GM19239 (cell line): Measurements from ENCODE around the gene PTPRH.
A peak's percentile ranks its signal among the peaks of the same experiment; 100 is the strongest.
"Not testable (repeated sequence)": the region's sequence is repeated elsewhere in the genome, so short reads cannot be mapped to it uniquely, and the experiment has no call there.

Experiments
- DNase-seq: peaks from one replicate; pipeline ENCODE4 v3.0.0; 2011; ENCODE audit warnings: low spot score; ENCODE audit not compliant: insufficient read length
- FAIRE-seq: peaks from 2 replicates; lab custom pipeline; 2011; peaks lifted over from hg19 to GRCh38; lab: Jason Lieb, UNC

Gene PTPRH

DNA sequence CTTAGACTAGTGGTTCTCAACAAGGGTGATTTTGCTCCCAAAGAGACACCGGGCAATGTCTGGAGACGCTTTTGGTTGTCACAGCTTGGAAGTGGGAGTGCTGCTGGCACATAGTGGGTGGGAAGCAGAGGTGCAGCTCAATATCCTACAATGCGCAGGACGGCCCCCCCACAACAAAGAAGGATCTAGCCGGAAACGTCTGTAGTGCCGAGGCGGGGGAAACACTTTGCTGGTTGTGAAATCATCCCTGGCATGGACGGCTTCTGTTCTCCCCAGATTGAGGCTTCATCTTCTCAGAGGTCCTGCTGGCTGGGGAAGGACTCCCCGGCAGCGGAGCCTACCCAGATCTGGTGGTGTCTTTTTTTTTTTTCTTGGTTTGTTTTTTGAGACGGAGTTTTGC lies 15.8 kb downstream of the PTPRH start:
- no peak for DNase-seq
- no peak for FAIRE-seq

DNA sequence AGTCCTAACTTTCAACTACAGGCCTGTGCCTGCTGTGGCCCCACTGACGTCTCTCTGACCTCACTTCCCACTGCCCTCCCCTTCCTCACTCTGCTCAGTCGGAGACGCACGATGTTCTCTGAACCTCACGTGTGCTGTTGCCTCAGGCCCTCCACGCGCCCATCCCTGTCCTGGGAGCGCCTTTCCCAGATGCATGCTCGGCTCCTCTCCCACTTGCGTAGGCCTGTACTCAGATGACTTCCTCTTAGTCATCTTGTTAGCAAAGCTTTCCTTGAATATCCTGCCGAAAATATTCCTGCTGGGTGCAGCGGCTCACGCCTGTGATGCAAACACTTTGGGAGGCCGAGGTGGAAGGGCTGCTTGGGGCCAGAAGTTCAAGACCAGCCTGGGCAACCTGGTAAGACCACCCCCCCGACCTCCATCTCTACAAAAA lies 19.9 kb downstream of the PTPRH start:
- DNase-seq (no peak), FAIRE-seq (no peak)

DNA sequence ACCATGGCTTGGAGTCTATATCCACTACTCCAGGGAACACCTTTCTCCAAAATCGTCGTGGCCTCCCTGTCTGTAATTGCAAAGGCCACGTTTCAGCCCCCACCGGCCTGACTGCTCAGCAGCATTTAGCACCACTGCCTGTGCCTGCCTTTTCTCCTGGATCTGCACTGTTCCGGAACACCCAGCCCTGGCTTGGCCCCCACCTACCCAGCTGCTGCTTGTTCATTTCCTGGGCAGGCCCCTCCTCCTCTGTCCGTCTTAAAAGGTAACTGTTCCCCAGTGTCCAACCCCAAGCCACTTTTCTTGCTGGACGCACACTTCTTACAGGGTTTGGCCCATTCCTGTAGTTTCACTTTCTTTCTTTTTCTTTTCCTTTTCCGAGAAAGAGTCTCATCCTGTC lies 20.7 kb downstream of the PTPRH start:
- DNase-seq (no peak), FAIRE-seq (no peak)

DNA sequence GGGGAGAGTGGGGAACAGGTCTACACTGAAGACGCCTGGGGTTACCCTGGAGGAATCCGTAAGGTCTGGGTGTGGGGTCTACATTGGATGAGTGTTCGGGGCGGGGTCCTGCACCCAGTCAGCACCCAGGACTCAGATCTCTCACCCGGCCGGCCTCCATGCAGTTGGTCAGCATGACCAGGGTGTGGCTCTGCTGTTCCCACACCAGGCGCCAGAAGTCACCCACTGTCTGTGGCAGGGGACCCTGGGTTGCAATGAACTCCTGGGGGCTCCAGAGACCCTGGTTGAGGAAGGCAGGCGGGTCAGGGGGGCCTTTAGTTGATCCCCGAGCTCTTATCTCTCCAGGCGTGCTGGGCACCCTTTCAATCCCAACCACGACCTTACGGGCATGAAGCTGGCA lies 23.2 kb downstream of the PTPRH start:
- no peak for DNase-seq
- no peak for FAIRE-seq

DNA sequence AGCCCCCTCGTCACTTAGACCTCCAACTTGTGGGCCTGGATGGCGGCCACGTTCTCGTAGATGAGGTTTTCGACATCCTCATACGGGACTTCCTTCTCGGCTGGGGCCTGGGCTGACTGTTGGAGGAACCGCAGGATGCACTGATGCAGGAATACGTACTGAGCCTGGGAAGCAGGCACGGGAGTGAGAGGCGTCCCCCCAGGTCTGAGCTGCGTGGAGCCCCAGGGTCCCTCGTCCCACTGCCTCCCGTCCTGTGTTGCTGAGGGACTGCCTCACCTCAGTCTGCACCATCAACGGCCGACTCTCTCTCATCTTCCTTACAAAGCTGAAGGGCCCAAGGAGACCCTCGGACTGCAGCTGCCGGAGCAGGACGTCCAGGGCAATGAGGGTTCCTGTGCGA lies 27.6 kb downstream of the PTPRH start:
- FAIRE-seq (no peak), DNase-seq (no peak)

DNA sequence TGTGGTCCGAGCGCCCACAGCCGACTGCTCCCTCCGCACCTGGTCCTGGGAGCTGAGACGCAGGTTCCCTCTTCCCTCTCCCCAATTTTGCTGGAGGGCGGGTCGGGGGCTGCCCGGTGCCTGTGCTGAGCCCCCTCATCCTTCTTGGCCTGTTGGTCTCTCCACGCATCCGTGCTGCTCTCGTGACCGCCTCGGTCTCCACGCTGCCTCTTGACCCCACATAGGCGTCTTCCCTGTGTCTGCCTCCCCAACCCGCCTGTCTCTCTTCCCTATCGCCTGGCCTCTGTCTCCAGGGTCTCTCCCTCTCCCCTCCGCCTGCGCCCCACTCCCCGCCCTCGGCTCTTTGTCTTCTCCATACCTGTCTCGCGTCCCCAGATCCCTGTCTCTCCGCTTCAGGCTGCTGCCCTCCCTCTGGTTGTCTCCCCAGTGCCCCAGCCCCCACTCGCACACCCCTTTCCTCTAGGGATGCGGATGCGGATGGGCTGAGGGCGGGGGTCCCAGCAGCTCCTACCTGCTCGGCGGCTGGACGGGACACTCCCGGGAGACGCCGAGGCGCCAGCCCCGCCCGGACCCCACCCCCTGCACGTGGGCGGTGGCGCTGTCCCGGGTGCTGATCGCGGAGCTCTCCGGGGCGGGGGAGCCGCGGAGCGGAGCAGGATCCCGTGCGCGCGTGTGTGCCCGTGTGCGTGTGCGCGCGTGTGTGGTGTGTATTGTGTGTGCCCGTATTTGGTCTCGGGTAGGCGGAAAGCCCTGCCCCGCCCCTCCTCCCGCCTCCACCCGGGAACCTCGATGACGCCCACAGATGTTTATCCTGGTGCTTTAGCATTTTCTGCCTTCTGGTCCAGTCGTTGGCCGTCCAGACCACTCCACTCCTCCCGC lies 29.5 kb downstream of the PTPRH start, which contains the start of gene SYT5:
SYT5 (minus strand) TSS at position 684 of the 879 bp plus-strand sequence. CDS start 1,248 bp downstream, outside the sequence.
- FAIRE-seq (peak; percentile 23), DNase-seq (no peak)

DNA sequence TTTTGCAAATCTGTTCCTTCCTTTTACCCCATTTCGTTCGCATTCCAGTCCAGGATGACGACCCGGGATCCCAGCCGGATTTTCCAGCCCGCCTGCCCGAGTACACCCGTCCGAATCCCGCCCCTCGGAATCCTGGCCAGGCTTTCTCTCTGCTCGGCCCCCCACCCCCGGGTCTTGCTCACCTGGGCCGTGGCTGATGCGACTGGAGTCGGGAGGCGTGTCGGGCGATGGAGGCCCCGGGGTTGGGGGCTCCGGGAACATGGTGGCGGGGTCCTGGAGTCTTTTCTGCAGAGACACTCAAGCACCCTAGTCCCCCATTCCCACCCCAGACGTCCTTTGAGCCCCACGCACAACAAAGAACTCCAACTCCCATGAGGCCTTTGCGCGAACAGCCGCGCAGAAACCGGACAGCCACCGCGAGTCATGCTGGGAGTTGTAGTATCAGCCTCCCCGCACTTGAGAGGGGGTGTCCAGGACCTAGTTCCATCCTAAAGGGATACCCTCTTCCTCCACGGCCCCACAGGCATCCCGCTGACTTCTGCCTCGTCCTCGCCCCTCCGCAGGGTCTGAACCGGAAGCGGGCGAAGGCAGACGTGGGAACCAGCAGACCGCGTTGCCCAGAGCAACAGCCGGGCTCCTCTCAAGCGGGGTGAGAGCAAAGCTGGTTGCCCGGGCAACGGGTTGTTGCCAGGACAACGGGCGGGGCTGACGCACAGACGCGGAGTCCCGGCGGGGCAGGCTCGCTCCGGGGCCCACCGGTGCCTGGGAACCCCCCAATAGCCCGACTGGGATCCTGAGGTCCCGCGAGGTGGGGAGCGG lies 30.3 kb downstream of the PTPRH start:
- DNase-seq (peak; percentile 97), FAIRE-seq (peak; percentile 58)

DNA sequence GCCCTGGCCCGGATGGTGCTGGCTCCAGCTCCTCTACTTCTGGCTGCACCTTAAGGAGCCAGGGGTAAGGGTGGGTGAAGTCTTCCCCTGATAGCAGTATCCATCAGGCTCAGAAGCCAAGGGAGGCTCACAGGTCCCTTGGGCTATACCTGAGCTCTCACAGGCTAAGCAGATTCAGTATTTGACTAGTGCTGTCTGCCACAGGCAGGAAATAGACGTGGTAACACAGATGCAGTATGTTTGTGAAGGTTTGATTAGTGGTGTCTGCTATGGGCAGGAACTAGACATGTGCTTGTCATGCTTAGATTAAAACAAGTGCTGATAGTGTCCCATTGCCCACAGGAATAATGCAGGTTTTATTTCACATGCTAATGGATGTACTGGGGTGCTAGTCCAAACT lies 33.2 kb downstream of the PTPRH start:
- no peak for FAIRE-seq
- no peak for DNase-seq

DNA sequence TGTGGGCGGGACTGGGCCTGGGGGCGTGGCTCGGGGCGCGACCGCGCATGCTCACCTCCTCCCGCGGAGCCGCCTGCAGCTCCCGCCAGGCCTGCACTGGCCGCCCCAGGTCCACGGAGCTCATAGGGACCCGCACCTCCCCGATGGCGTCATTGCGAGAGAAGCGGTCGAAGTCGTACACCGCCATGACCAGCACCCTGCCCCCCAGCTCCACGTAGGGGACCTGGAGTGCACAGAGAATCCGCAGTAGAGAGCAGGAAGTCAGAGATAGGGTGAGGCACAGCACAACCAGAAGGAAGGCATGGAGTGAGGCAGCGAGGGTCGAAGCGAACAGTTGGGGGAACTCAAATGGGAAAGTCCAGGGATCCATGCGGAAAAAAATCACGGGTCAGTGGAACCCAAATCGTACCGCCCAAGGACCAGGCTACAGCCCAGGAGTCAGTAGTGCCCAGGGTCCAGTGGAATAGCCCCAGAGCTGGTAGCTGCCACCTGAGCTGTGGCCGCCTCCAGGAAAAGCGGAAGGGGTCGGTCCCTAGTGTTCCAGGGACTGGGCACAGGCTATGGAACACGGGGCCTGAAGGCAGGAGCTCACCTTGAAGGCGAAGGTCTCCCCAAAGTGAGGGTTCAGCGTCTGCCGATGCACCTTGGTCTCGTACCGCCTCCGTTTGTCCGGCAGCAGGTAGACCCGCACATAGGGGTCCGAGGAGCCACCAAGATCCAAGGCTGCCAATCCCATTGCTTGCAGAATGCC lies 34.0 kb downstream of the PTPRH start:
- FAIRE-seq (no peak), DNase-seq (no peak)

DNA sequence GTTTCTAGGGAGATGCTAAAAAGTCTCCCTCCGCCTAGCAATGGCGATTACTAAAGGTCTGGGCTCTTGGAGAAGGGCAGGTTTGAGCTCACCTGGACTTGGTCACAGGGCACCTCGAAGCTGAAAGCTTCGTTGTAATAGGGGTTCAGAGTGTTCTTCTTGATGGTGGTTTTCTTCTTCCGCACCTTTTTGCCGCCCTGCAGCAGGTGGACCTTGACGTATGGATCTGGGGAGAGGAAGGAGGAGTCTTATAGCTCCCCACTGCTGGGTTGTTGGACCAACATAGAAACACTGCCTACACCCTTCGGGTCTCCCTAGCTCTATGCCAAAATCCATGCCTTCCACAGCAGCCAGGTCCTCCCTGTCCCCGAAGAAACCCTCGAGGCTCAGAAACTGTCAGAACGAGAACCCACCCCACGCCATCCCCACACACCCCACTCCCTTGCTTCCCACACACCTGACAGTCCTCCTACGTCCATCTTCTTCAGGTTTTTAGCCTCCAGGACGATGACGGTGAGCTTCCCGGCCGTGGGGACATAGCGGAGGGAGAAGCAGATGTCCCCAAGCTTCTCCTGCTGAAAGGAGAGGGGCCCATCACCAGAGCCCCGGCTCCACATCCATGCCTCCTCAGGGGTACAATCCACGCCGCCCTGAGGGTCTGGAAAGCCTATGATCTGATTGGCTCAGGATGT lies 34.7 kb downstream of the PTPRH start:
- DNase-seq (no peak), FAIRE-seq (no peak)

DNA sequence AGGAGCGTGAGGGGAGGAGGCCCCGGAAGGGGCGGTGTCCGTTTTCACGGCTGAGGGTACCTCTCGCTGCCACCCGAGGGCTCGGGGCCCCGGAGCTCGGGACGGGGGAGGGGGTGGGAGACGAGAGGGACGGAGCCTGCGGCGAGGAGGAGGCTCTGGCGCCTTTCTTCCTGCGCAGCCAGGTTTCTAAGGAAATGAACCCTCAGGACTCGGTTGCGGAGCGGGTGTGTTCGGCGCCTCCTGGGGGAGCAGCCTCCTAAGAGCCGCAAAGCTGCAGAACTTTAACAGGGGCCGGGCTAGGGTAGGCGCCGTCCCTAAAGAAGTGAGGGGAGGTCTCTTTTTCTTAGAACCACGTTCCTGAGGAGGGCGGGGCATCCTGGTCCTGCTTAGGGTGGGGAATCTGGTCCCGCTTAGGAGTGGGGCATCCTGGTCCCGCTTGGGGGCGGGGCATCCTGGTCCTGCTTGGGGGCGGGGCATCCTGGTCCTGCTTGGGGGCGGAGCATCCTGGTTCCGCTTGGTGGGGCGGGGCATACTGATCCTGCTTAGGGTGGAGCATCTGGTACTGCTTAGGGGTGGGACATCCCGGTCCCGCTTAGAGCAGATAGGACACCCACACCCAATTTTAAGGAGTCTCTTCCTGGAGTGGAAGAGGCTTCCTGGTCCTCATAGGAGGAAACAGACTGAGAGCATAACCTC lies 35.4 kb downstream of the PTPRH start:
- no peak for DNase-seq

DNA sequence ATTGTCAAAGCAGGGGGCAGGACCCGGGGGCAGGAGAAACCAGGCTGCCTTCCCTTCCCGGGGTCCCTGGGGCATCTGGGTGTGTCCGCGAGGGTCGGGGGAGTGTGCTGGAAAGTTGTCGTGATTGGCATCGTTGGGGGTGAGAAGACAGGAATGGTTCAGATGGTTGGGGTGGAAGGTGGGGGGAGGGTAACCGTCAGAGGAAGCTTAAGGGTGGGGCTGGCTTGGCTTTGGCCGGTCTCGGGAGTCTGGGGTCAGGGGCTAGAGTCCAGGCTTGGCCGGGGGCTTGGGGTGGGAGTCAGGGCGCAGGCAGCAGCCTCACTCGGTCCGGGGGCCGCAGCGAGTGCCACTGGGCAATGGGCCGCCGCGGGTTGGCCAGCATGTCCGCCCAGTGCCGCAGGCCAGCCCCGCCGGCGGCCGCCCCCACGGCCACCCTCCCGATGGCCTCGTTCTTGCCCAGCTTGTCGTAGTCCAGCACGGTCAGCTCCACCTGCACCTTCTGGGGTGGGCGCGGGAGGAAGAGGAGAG lies 36.1 kb downstream of the PTPRH start:
- FAIRE-seq (no peak), DNase-seq (no peak)

More for the DNA sequence above, 35.4 kb downstream of the PTPRH start:
- no peak for FAIRE-seq

DNA sequence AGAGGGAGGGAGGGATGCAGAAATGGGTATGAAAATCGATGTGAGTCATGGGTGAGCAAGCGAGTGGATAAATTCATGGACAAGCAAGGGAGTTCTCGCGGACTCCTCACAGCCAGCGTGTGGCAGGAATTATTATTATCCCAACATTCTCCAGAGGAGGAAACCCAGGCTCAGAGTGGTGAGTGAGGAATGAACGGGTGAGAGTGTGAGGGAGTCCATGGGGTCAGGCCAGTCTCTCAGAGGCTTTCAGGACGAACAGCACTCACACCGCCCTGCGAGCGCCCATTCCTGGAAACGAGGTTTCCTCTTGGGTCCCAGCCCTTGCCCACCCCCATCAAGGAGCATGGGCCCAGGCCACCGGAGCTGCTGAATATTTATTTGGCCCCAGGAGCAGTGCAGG lies 36.6 kb downstream of the PTPRH start:
- FAIRE-seq, result no peak
- DNase-seq, result no peak

DNA sequence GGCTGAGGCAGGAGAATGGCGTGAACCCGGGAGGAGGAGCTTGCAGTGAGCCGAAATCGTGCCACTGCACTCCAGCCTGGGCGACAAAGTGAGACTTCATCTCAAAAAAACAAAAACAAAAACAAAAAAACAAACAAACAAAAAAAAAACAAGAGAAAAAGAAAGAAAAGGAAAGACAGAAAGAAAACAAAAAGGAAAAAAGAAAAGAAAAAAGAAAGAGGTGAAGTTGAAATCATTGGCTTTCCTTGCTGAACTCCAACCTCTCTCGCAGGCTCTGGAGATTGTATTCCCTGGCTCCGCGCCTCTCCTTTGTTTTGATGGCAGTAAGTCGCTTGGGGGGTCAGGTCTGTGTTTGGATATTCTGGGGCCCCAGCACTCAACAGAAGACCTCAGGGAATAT lies 37.0 kb downstream of the PTPRH start:
- FAIRE-seq, DNase-seq: not testable (repeated sequence)

DNA sequence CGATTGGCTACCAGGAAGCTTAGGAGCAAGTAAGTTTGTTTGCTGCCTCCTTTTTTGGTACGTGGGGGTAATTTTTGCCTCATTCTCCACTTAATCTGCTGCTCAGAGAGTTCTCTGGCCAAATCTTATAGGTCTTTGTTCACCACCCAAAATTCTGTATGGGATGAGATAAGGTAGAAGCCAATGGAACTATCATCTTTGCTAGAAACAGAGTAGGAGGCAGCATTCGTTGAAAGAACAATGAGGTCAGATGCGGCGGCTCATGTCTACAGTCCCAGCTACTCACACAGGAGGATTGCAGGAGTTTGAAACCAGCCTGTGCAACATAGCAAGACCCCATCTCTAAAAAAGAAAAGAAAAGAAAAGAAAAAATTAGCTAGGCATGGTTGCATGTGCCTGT lies 37.9 kb downstream of the PTPRH start:
- DNase-seq (no peak), FAIRE-seq (no peak)

DNA sequence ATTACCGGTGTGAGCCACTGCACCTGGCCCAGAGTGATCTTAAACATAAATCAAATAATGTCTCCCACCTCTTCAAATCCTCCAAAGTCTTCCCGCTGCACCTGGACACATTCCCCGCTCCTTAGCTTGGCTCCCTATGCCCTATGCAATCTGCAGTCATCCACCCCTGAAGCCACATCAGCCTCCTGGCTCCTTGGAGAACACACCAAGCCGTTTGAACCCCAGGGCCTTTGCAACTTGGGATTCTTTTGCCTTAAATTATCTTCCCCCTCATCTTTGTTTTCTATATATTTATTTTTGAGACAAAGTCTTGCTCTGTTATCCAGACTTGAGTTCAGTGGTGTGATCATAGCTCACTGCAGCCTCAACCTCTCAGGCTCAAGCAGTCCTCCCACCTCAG lies 40.2 kb downstream of the PTPRH start:
- DNase-seq, result no peak
- FAIRE-seq, result no peak

DNA sequence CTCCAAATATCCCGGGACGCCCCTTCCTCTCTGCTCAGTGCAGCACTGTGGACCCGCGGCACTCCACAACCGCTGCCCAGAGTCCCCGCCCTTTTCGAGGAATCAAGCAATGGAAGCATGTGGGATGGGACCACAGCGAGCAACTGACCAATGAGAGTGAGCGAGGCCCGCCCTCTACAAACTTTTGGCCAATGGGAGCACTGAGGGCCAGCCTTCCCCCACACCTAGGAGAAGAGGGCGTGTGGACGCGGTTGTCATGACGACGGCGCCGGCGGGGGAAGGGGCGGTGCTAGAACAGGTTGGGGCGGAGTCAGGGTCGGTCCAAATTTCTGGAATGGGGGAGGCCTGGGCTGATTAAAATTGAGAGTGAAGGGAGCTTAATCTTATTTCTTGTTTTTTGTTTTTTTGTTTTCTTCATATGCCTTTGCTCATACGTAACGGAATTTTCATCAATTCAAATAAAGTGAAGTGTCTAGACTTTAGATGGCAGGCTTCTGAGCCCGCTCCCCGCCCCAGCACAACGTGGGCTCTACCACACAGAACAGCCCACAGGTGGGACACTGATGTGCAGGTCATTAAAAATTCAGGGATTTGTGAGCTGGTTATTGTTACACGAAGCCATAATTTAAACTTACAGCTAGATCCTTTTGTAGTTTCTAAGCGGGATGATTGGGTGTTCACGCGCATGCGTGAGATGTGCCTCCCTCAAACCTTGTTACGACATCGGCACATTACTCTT lies 42.6 kb downstream of the PTPRH start, which contains the start of gene DNAAF3:
DNAAF3 (minus strand) TSS at position 84 of the 739 bp plus-strand sequence. CDS start 200 bp downstream, outside the sequence.
- DNase-seq (peak; percentile 97), FAIRE-seq (peak; percentile 93)

DNA sequence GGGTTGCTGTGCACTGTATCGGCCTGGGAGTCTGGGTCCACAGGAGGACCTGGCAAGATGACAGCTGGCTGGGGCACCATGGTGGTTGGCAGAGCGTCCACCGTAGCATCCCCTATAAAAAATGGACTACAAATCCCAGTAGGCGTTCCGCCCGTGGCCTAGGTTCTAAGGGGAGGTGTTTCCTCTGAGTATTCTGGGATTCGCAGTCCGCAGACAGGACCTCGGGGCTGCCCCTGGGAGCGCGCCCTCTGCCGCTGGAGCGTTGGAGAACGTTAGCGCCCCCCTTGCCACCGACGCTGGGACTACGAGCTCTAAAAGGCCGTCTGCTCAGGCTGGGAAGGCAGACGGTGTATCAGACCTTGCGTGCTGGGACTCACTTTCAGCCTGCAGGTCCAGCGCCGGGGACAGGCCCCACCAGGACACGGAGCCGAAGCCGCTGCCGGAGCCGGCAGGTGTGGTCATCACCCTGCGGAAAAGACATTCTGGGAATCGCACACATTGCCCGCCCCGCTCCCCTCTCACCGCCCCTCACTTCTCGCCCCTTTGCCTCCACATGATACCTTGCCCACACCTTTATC lies 43.3 kb downstream of the PTPRH start:
- no peak for FAIRE-seq
- peak; percentile 58 for DNase-seq
